HUDEP-2 (cell line): ENCODE results near the gene E4F1.

ENCODE experiments used
- DNase-seq, 76 experiments: peaks; one replicate each; lab custom pipeline; 2025; ENCODE audit not compliant: unreplicated experiment in 76 of 76; lab: John Stamatoyannopoulos, UW

Gene E4F1

GRCh38 chr16:2270588-2271470 is 47.4 kb downstream of the E4F1 start:
- DNase-seq = no peak

GRCh38 chr16:2271848-2272461 is 48.6 kb downstream of the E4F1 start:
- DNase-seq = no peak

GRCh38 chr16:2273484-2273883 is 50.1 kb downstream of the E4F1 start:
- no peak for DNase-seq

DNA sequence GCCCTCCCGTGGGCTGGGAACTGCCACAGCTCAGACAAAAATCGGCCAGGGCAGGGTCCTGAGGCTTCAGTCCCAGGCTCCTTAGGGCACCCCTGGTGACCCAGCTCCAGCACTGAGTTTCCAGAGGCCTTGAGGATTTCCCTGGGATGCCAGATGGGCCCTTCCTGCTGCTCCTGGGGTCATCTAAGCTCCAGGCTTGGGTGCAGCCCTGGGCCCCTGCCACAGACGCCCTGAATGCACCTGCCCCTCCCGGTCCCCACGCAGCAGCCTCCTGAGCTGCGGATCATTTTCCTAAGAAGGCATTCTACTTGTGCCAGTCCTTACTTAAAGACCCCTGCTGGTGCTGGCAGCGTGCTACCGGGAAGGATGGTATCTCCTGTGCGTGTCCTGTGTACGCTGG is 50.5 kb downstream of the E4F1 start:
- no peak for DNase-seq

DNA sequence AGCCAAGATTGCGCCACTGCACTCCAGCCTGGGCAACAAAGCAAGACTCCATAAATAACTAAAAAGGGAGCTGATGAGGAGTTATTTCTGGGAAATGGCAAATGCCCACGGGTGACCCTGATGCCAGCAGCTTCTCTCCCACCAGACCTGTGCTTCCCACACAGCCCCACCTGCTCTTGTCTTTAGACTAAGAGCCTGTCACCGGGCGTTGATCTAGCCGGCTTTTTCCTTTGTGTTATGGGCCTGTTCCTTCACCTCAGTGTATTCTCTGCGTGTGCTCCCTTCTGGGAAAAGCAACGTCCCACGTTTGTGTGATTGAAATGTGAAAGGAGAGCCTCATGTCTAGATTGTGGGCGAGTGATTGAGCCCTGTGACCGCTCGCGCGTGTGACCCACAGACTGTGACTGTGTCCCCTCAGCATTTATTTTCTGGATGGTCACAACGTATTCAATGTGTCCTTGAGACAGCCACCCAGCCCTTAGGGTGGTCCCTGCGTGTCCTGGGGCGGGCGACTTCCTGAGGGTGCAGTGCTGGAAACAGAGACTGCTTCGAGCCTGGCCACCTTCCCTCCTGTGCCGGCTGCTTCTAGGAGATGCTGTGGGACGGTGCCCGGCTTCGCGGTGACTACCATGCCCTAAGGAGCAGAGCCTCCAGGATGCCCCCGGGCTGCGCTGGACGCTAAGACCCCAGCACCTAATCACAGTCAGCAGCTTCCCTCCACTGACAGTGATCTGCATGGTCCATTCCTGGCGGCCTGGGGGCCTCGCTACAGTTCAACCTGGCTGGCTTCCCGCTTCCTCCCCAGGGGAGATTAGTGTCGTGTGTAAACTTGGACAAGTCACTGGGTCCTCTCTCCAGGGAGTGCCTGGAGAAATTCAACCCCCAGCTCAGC is 52.3 kb downstream of the E4F1 start:
- no peak for DNase-seq

DNA sequence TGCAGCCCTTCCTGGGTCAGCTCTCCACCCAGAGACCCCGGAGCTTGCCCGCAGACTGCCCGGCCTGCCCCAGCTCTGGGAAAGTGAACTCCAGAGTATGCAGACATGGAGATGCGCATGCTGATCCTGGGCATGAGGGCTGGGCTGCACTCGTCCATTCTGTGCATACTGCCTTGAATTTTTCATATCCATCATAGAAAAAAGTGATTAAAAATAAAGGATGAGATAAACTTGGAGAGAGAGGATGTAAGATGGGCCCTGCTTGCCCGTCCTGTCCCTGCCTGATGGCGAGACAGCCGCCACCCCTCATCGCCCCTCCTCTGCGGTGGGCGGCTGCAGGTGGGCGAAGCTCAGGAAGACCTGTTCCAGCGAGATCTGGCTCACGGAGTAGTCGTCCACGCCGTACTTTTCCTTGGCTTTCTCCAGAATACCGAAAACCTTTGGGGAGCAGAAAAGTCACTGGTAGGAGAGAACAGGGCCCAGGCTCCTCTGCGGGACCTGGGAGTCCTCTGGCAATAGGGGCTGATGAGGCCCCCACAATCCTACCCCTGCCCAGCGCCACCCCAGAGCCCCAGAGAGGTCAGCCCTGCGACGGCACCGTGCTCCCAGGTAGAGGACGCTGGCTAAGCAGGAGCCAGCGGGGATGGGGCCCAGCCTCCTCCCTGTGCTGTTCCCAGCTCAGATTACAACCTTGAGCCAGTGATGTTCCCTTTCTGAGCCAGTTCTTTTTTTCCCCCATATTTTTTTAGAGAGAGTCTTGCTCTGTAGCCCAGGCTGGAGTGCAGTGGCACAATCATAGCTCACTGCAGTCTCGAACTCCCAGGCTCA is 53.2 kb downstream of the E4F1 start:
- DNase-seq = no peak

DNA sequence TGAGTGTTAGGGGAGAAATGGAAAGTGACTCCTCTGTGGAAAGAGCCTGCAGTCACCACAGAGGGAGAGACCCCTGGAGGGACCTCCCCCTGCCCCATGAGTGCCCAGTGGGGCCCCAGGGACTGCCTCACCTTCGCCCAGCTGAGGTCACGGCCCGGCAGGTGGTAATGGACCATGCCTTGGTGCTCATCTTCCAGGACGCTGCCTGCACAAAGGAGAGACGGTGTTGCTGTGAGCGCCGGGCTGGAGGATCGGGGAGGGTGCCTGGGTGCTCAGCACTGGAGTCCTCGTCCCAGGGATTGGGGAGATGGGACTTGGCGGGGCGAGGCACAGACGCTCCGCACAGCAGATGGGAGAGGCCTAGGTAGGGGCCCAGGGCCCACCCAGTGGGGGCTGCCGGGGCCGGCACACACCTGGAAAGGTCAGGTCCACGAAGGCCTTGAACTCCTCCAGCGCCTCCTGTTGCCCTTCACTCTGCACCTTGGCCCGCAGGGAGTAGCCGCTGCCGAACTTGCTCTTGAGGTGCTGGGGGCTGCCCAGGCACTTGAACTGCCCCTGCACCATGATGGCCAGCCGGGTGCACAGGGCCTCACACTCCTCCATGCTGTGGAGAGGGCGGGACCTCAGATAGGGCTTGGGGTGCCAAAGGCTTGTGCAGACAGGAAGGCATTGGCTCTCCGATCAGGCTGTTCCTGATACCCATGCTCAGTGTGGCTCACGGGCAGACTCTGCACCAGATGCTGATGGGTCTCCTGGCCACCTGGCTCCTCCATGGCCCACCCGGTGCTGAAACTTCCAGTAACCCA is 54.3 kb downstream of the E4F1 start:
- DNase-seq = no peak

- DNase-seq = no peak
Observed at GRCh38 chr16:2278272-2278608, 54.8 kb downstream of the E4F1 start.

DNA sequence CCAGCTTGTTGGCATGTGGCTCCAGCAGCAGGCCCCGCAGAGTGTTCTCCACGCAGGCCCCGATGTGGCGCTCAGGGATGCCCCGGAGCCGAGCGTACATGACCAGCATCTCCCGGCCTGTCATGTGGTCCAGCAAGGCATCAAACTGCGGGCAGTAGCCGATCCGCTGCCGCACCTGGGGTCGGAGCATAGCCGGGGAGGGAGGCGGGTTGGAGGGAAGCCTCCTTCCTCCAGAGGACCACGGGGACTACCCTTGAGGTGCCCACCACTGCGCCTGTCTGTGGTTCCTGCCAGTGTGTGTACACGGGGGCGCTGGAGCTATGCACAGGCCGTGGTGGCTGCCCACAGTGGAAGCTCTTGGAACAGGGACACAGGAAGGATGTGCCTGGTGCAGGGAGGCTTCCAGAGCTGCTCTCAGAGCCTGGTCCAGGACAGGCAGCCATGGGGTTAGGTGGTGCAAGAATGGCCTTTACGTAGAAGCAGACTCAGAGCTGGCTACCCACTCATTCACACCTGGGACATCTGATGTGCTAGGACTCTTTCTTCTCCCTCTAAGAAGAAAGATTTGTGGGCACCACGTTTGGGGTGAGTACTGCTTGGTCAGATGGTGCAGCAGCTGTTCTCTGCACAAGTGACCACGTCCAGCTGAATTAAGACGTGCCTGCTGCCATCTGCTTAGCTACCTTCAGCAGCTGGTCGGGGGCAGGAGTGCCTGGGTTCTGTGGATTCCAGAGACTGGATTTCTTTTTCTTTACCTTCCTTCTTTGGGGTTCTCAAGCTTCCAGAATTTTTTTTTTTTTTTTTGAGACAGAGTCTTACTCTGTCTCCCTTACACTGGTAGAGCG is 55.8 kb downstream of the E4F1 start:
- DNase-seq = no peak

- DNase-seq = no peak
Observed at GRCh38 chr16:2280461-2280860, 57.1 kb downstream of the E4F1 start.

DNA sequence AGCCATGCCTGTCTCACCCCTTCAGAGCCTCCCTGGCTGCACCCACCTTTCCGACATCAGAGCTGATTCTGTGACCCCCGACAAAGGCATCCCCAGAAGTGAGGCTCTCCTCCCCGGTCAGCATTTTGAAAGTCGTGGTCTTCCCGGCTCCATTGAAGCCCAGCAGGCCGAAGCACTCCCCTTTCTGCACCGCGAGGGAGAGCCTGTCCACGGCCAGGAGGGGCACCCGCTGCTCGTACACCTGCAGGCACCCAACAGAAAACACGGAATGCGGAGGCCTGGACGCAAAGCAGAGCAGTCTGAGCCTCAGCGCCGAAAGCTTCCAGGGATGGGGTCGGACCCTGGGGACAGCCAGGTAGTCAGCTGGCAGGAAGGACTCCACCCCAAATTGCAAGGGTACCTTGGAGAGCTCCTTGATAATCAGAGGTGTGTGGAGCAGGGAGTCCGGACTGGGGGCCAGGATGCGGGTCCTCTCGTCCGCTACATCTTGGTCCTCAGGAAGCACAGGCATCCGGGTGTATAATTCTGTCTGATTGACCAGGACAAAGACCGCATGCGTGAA is 57.7 kb downstream of the E4F1 start:
- DNase-seq = no peak

DNA sequence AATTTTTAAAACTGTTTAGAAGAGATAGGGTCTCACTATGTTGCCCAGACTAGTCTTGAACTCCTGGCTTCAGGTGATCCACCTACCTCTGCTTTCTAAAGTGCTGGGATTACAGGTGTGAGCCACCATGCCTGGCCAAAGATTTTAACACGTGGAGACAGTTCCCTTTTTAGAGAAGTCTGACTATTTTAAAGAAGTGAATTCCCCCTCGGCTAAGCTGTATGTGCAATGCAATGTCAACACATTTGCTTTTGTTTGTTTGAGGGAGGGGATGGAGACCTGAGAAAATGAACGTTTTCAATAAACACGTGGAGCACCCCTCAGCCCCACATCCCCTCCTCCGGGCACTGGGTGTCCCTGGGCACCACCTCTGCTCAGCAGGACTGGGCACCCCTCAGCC is 58.9 kb downstream of the E4F1 start:
- DNase-seq = no peak

DNA sequence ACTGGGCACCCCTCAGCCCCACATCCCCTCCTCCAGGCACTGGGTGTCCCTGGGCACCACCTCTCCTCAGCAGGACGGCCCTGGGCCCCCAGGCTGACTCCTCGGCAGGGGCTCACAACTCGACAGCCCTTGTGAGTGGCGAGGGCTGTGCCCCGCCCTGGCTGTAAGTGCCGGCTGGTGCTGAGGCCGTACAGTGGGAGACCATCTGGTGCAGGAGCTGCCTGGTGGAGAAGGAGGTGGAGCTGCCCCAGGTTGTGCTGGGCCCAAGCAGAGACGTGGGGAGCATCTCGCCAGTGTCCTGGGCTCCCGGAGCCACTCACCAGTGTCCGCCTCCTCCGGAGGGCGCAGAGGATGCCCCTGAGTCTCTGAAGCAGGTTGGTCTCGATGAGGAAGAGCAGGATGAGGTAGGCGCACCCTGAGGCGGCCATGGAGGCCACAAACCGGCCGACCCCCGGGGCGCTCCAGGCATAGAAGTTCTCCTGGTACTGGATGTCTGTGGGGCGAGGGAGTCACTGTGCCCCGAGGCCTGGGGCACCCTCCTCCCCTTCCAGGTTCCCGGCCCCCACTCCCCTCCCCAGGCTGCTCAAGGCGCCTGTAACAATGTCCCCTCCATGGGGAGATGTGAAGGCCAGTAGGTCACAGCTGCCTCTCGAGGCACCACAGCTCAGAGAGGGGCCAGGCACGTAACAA is 59.6 kb downstream of the E4F1 start:
- DNase-seq = no peak

DNA sequence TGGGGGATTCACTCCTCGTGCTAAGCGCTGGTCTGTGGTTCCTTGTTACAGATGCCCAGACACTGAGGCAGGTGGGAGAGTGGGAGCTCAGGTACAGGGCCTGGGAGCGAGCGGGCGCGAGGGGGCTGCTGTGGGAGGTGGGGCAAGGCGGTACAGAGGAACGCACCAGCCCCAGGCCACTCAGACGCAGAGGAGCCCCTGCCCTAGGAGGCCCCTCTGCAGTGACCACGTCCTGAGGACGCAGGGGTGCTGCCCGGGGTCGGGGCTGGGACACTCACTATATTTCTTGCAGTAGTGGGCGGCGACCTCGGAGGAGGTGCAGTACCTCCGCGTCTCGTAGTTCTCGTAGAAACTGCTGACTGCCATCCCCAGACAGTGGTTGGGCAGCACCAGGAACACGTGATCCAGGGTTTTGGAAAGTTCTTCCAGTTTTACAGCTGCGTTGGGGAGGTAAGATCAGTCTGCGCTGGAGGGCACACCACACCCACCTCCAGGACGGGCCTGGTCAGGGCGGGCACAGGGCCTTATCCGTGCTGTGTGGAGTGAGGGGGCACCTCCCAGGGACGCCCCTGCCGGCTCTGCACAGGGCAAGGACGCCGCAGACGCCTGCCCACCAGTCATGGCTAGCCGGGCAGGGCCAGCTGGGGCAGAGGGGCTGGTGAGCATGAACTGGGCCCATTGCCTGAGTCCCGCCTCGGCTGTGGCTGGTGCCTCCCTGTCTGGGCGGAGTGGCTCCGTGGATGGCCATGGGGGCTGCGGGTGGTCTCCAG is 60.8 kb downstream of the E4F1 start:
- peak in 3 of 76 experiments; percentile 17 to 55 (median 36) for DNase-seq

DNA sequence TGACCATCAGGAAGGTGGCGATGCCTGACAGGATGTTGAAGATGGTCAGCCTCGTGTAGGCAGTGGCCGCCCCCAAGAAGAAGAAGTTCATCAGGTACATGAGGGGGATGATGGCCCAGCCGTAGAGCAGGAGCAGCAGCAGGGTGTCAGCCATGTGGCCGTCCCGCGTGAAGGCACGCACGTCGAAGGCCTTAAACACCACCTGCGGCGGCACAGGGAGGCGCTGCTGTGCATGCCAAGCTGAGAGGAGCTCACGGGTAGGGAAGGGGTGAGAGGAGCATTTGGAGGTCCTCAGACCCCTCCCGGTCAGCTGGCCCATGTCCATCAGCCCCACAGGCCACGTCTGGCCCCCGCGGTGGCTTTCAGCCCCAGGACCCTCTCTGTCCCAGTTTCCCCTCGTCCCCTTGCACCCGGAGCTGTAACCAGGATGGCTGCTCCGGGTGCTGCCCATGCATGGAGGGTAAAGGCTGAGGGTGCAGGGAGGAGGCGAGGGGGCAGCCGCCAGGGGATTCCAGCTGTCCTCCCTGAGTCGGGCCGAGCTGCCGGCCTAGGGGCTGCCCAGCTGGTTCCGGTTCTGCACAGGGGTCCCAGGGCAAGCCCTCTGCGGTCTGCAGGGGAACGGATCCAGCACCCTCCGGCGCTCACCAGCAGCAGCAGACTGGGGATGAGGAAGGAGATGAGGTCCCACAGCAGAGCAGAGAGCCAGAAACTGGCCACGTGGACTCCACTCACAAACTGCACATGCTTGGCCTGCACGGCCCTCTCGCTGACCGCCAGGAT is 61.6 kb downstream of the E4F1 start:
- no peak for DNase-seq
